ENCODE results near the gene DAB2IP.

DNA sequence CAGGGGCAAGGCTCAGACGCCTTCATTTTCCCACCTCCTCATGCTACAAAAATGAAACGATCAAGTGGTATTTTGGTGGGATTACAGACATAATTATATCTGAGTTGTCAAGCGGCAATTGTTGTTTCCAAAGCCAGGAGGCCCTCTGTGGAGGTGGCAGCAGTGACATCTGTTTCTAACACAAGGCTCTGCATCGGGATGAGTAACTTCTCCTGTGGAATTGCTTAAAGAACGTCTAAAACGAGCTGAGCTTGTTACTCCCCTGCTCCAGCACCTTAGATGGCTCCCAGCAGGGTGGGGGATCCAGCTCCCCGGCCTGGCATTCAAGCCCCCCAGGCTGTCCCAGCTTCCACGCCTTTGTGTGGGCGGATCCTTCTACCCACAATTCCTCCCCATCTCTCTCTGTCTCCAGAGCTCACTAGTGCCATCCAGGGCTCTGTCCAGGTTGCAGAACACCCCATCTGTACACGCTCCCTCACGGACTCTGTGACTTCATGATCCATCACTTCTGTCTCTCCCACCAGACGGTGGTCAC lies 36.8 kb downstream of the DAB2IP start:
- TF ChIP-seq, protein P1, sequence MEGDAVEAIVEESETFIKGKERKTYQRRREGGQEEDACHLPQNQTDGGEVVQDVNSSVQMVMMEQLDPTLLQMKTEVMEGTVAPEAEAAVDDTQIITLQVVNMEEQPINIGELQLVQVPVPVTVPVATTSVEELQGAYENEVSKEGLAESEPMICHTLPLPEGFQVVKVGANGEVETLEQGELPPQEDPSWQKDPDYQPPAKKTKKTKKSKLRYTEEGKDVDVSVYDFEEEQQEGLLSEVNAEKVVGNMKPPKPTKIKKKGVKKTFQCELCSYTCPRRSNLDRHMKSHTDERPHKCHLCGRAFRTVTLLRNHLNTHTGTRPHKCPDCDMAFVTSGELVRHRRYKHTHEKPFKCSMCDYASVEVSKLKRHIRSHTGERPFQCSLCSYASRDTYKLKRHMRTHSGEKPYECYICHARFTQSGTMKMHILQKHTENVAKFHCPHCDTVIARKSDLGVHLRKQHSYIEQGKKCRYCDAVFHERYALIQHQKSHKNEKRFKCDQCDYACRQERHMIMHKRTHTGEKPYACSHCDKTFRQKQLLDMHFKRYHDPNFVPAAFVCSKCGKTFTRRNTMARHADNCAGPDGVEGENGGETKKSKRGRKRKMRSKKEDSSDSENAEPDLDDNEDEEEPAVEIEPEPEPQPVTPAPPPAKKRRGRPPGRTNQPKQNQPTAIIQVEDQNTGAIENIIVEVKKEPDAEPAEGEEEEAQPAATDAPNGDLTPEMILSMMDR (IDR thresholded peaks at IDR 0.05), result no peak
- TF ChIP-seq POLR2A (IDR thresholded peaks at IDR 0.05), result no peak

Measured in prostate gland (tissue), 2 donors.